SU-DHL-6 (cell line): ENCODE measurements around the gene PACS1.

Experiments
- H2AFZ ChIP-seq: fragments of 200-600 bp; sonication (generic); 2 replicates; pipeline ENCODE4 v1.6.1; 2014; ENCODE audit warnings: low read depth, mild to moderate bottlenecking, moderate library complexity, mixed read lengths, antibody characterized with exemption, low read length; ENCODE audit not compliant: severe bottlenecking
- H3F3A ChIP-seq: fragments of 200-600 bp; shearing (Covaris generic); 2 replicates; pipeline ENCODE4 v1.6.0; 2016; ENCODE audit warnings: antibody characterized with exemption, mild to moderate bottlenecking; ENCODE audit not compliant: insufficient read depth
- H3K27ac ChIP-seq: fragments of 200-600 bp; sonication (generic); 2 replicates; pipeline ENCODE4 v1.5.1; 2016; ENCODE audit warnings: low read depth, mild to moderate bottlenecking, low read length, moderate library complexity, mixed read lengths
- H3K27me3 ChIP-seq: fragments of 200-600 bp; sonication (generic), shearing (Covaris generic); 2 replicates; pipeline ENCODE4 v1.6.0; 2014; ENCODE audit warnings: mild to moderate bottlenecking, low read length
- H3K36me3 ChIP-seq: fragments of 200-600 bp; sonication (generic); 2 replicates; pipeline ENCODE4 v1.6.1; 2014; ENCODE audit warnings: mild to moderate bottlenecking, low read length, mixed read lengths
- H3K4me2 ChIP-seq: fragments of 300-600, 200-600 bp; shearing (Covaris generic), sonication (generic); 2 replicates; pipeline ENCODE4 v1.6.0; 2014; ENCODE audit warnings: low read length, low read depth, mild to moderate bottlenecking; ENCODE audit not compliant: poor library complexity, severe bottlenecking
- H3K4me3 ChIP-seq: fragments of 200-600 bp; sonication (generic); 2 replicates; pipeline ENCODE4 v1.5.1; 2014; ENCODE audit warnings: antibody characterized with exemption, low read length, mild to moderate bottlenecking, mixed read lengths; ENCODE audit not compliant: insufficient read depth, poor library complexity, severe bottlenecking
- H3K79me2 ChIP-seq: fragments of 200-600 bp; sonication (generic); 2 replicates; pipeline ENCODE4 v1.6.1; 2014; ENCODE audit warnings: mild to moderate bottlenecking, low read length, moderate library complexity; ENCODE audit not compliant: insufficient read depth
- H3K9ac ChIP-seq: fragments of 200-600 bp; sonication (generic); 2 replicates; pipeline ENCODE4 v1.7.0; 2014; ENCODE audit warnings: mild to moderate bottlenecking, low read length
- H3K9me2 ChIP-seq: fragments of 200-600 bp; sonication (generic); replicated peaks from 2 replicates; pipeline ENCODE4 v1.6.1; 2014; ENCODE audit warnings: low read length; ENCODE audit not compliant: insufficient read depth
- H3K9me3 ChIP-seq: fragments of 200-600 bp; sonication (generic); 2 replicates; pipeline ENCODE4 v1.6.1; 2014; ENCODE audit warnings: low read length, mixed read lengths; ENCODE audit not compliant: insufficient read depth
- H4K20me1 ChIP-seq: fragments of 200-600 bp; sonication (generic); 2 replicates; pipeline ENCODE4 v1.6.1; 2014; ENCODE audit warnings: low read depth, mild to moderate bottlenecking, antibody characterized with exemption, low read length, moderate library complexity, mixed read lengths
- EZH2phosphoT487 ChIP-seq: fragments of 200-600 bp; sonication (generic), shearing (Covaris generic); conservative IDR thresholded peaks from 2 replicates; pipeline ENCODE4 v1.6.1; 2018; ENCODE audit warnings: mild to moderate bottlenecking, antibody characterized with exemption, low read length, moderate library complexity, mixed read lengths
- TF ChIP-seq, protein P1 (sequence below): fragments of 200-600 bp; sonication (generic); IDR thresholded peaks from one replicate; pipeline ENCODE4 v1.5.1; 2017; ENCODE audit warnings: antibody characterized with exemption, mild to moderate bottlenecking, low read length, moderate library complexity; ENCODE audit not compliant: insufficient read depth, poor library complexity, severe bottlenecking

PACS1 gene

DNA sequence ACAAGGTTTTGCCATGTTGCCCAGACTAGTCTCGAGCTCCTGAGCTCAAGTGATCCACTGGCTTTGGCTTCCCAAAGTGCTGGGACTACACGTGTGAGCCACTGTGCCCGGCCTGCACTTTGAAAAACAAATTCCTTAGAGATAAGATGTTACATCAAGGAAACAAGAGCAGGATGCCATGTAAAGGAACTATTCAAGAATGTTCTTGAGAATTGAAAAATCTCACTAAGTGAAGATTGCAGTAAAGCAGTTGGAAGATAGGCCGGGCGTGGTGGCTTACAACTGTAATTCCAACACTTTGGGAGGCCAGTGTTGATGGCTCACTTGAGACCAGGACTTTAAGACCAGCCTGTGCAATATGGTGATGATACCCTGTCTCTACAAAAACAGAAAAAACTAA is 88.1 kb downstream of the PACS1 start:
- H3K36me3 ChIP-seq, result no peaks in the 10 kb centered on the region
- no peaks in the 10 kb centered on the region for H3F3A ChIP-seq
- no peak overlapping the region for H3K4me3 ChIP-seq
- no peaks in the 10 kb centered on the region for H3K27me3 ChIP-seq
- TF ChIP-seq EZH2phosphoT487, result no peak
- TF ChIP-seq, protein P1, sequence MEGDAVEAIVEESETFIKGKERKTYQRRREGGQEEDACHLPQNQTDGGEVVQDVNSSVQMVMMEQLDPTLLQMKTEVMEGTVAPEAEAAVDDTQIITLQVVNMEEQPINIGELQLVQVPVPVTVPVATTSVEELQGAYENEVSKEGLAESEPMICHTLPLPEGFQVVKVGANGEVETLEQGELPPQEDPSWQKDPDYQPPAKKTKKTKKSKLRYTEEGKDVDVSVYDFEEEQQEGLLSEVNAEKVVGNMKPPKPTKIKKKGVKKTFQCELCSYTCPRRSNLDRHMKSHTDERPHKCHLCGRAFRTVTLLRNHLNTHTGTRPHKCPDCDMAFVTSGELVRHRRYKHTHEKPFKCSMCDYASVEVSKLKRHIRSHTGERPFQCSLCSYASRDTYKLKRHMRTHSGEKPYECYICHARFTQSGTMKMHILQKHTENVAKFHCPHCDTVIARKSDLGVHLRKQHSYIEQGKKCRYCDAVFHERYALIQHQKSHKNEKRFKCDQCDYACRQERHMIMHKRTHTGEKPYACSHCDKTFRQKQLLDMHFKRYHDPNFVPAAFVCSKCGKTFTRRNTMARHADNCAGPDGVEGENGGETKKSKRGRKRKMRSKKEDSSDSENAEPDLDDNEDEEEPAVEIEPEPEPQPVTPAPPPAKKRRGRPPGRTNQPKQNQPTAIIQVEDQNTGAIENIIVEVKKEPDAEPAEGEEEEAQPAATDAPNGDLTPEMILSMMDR, result no peak
- H3K9me3 ChIP-seq, result no peaks in the 10 kb centered on the region
- H3K27ac ChIP-seq, result no peak overlapping the region
- no peak overlapping the region for H3K4me2 ChIP-seq
- H4K20me1 ChIP-seq, result 0 out of 2 replicates have a peak, but pooled peaks cover 4% of the 10 kb centered on the region
- H2AFZ ChIP-seq, result no peak overlapping the region
- no peaks in the 10 kb centered on the region for H3K9me2 ChIP-seq
- no peak overlapping the region for H3K9ac ChIP-seq
- no peaks in the 10 kb centered on the region for H3K79me2 ChIP-seq

DNA sequence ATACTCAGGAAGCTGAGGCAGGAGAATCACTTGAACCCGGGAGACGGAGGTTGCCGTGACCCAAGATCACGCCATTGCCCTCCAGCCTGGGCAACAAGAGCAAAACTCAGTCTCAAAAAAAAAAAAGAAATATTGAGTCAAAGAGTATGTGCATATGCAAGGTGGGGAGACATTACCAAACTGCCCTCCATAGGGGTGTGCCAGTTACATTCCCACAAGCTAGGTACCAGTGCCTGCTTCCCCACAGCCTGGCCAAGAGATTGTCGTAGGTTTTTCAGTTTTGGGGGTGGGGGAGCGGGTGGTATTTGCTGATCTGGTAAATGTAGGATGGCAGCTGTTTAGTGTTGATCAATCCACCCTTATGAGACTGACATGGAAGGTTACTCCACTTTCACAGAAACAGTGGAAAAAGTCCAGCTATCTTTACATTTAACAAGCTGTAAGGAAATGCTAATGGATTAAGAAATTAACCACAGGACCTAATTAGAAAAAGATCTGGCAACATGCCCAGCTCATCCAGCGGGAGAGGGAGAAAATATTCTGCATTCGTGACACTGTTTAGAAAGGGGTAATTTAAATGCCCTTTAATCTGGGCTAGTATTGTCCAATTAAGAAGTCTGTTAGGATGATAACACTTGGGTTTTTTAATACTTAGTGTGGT is 89.4 kb downstream of the PACS1 start:
- Histone ChIP-seq H3K27ac (no peak overlapping the region), H3K9ac (no peak overlapping the region), H3K36me3 (no peaks in the 10 kb centered on the region), H3K9me2 (no peaks in the 10 kb centered on the region), H3K79me2 (no peaks in the 10 kb centered on the region), H2AFZ (no peak overlapping the region), H3K4me3 (no peak overlapping the region), H3K4me2 (no peak overlapping the region), H3F3A (no peaks in the 10 kb centered on the region), H4K20me1 (0 out of 2 replicates have a peak, but pooled peaks cover 4% of the 10 kb centered on the region), H3K27me3 (no peaks in the 10 kb centered on the region), H3K9me3 (no peaks in the 10 kb centered on the region)
- TF ChIP-seq, protein P1, result no peak

DNA sequence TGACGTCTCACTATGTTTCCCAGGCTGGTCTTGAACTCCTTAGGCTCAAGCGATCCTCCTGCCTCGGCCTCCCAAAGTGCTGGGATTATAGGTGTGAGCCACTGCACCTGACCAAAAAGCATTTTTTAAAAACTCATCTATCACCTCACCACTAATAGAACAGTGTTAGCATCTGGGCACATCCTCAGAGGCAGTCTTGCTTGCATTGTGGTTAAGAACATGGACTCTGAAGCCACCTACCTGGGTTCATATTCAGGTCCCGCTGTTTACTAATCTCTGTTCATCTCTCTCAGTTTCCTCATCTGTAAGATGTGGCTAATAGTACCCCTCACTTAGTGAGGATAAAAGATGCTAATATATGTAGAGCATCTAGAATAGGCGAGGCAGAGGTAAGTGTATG is 90.6 kb downstream of the PACS1 start:
- Histone ChIP-seq H3K9me3 (no peaks in the 10 kb centered on the region), H3K27me3 (no peaks in the 10 kb centered on the region), H3K27ac (no peak overlapping the region), H3F3A (no peaks in the 10 kb centered on the region), H4K20me1 (0 out of 2 replicates have a peak, but pooled peaks cover 4% of the 10 kb centered on the region), H3K79me2 (no peaks in the 10 kb centered on the region), H3K4me3 (no peak overlapping the region), H3K9ac (no peak overlapping the region), H3K9me2 (no peaks in the 10 kb centered on the region), H3K36me3 (no peaks in the 10 kb centered on the region), H2AFZ (no peak overlapping the region), H3K4me2 (no peak overlapping the region)
- TF ChIP-seq, protein P1, result no peak
- TF ChIP-seq EZH2phosphoT487, result no peak
